ENCODE results near the gene IL17A. TPM values are rescaled to one million over a fixed set of nuclear protein-coding genes. Genes with fewer than 3 reads are reported as not detected.

Gene IL17A
- total RNA-seq, 1 donor from 2014 or later = not detected

GRCh38 chr6:52180787-52181558 is 5.2 kb upstream of the IL17A start:
- Histone ChIP-seq H3K36me3 (no peaks in the 10 kb centered on the region), H3K4me3 (no peak overlapping the region), H3K27me3 (ENCODE audit: low read depth) (no peaks in the 10 kb centered on the region), H3K27ac (replicated peaks) (no peak overlapping the region), H3K9me3 (replicated peaks) (no peaks in the 10 kb centered on the region), H3K4me1 (no peaks in the 10 kb centered on the region)
- no peak for DNase-seq
- intact Hi-C loops (cut with micrococcal nuclease) = no loop called here
- TF ChIP-seq CTCF (IDR thresholded peaks at IDR 0.05; ENCODE audit: borderline replicate concordance) = no peak

- TF ChIP-seq CTCF (IDR thresholded peaks at IDR 0.05; ENCODE audit: borderline replicate concordance) = no peak
Measured at GRCh38 chr6:52183131-52183713, 3.0 kb upstream of the IL17A start.

GRCh38 chr6:52186480-52186879 is 305 bp downstream of the IL17A start:
- no peak overlapping the region for H3K4me3 ChIP-seq
- TF ChIP-seq CTCF (IDR thresholded peaks at IDR 0.05; ENCODE audit: borderline replicate concordance) = no peak
- no peak for DNase-seq
- H3K9me3 ChIP-seq (replicated peaks) = no peaks in the 10 kb centered on the region
- H3K36me3 ChIP-seq = no peaks in the 10 kb centered on the region
- intact Hi-C loops (cut with micrococcal nuclease) = no loop called here
- no peaks in the 10 kb centered on the region for H3K27me3 ChIP-seq (ENCODE audit: low read depth)
- H3K4me1 ChIP-seq = no peaks in the 10 kb centered on the region
- H3K27ac ChIP-seq (replicated peaks) = no peak overlapping the region

More at GRCh38 chr6:52183131-52183713, 3.0 kb upstream of the IL17A start:
- no peak overlapping the region for H3K27ac ChIP-seq (replicated peaks)
- H3K27me3 ChIP-seq (ENCODE audit: low read depth) = no peaks in the 10 kb centered on the region
- H3K4me1 ChIP-seq = no peaks in the 10 kb centered on the region
- H3K36me3 ChIP-seq = no peaks in the 10 kb centered on the region
- H3K4me3 ChIP-seq = no peak overlapping the region
- intact Hi-C loops (cut with micrococcal nuclease) = no loop called here
- H3K9me3 ChIP-seq (replicated peaks) = no peaks in the 10 kb centered on the region
- DNase-seq = no peak

GRCh38 chr6:52187098-52187497 is 923 bp downstream of the IL17A start:
- H3K27ac ChIP-seq (replicated peaks) = no peak overlapping the region
- H3K9me3 ChIP-seq (replicated peaks) = no peaks in the 10 kb centered on the region
- no peak overlapping the region for H3K4me3 ChIP-seq
- no peak for TF ChIP-seq CTCF (IDR thresholded peaks at IDR 0.05; ENCODE audit: borderline replicate concordance)
- intact Hi-C loops (cut with micrococcal nuclease) = no loop called here
- no peak for DNase-seq
- no peaks in the 10 kb centered on the region for H3K4me1 ChIP-seq
- H3K27me3 ChIP-seq (ENCODE audit: low read depth) = no peaks in the 10 kb centered on the region
- no peaks in the 10 kb centered on the region for H3K36me3 ChIP-seq

- Histone ChIP-seq H3K4me3 (no peak overlapping the region), H3K36me3 (no peaks in the 10 kb centered on the region), H3K4me1 (no peaks in the 10 kb centered on the region), H3K9me3 (replicated peaks) (no peaks in the 10 kb centered on the region), H3K27me3 (ENCODE audit: low read depth) (peaks cover 9% of the 10 kb centered on the region), H3K27ac (replicated peaks) (no peak overlapping the region)
- TF ChIP-seq CTCF (IDR thresholded peaks at IDR 0.05; ENCODE audit: borderline replicate concordance) = no peak
- intact Hi-C loops (cut with micrococcal nuclease) = no loop called here
- DNase-seq = no peak
Measured at GRCh38 chr6:52189974-52190373, 3.8 kb downstream of the IL17A start.

All from left ventricle myocardium inferior (tissue), 1 donor.